ENCODE data around the gene HGF.

GRCh38 chr7:81685270-81685868 lies 84.5 kb downstream of the HGF start:
- TF ChIP-seq CTCF (IDR thresholded peaks at IDR 0.05 in 4 of 5, conservative IDR thresholded peaks at IDR 0.05 in 1 of 5) (no peak), POLR2A (IDR thresholded peaks at IDR 0.05) (no peak)

Measured in gastrocnemius medialis (tissue), 4 donors.